Stomach (tissue), 9 donors: Measurements from ENCODE around the gene EME1. TPM values are rescaled to one million over a fixed set of nuclear protein-coding genes. Genes with fewer than 3 reads are reported as not detected.
"Not testable (repeated sequence)": the region's sequence is repeated elsewhere in the genome, so short reads cannot be mapped to it uniquely, and the experiment has no call there.

Source experiments
- DNase-seq, 2 donors: peaks; one replicate each; pipeline versions ENCODE4 v3.0.0 to v3.0.0-alpha.2; 2013 to 2019
- H3K27ac ChIP-seq, 5 donors: fragments of 200-600 bp in 4 of 5; sonication (generic) in 4 of 5; one replicate each; pipeline ENCODE4 v1.5.1; 2013 to 2019; ENCODE audit warnings: mild to moderate bottlenecking in 1 of 5, moderate library complexity in 1 of 5
- H3K27me3 ChIP-seq, 3 donors: fragments of 200-600 bp; sonication (generic); one replicate each; pipeline ENCODE4 v1.5.1; 2017 to 2019; ENCODE audit warnings: mixed run types in 1 of 3
- H3K36me3 ChIP-seq, 4 donors: fragments of 200-600 bp; sonication (generic); 1 replicate in 3 of 4; 2 replicates in 1 of 4; pipeline ENCODE4 v1.5.1; 2016 to 2019
- H3K4me1 ChIP-seq, 4 donors: fragments of 200-600 bp; sonication (generic); one replicate each; pipeline ENCODE4 v1.5.1; 2016 to 2019
- H3K4me3 ChIP-seq, 4 donors: fragments of 200-600 bp; sonication (generic) in 3 of 4; one replicate each; pipeline ENCODE4 v1.5.1; 2016 to 2019; ENCODE audit warnings: mild to moderate bottlenecking in 1 of 4
- H3K9me3 ChIP-seq, 4 donors: fragments of 200-600 bp; sonication (generic); one replicate each; pipeline ENCODE4 v1.5.1; 2016 to 2019
- EP300 ChIP-seq: sonication (generic); formaldehyde crosslinking; IDR thresholded peaks from one replicate; pipeline ENCODE4 v1.6.1; 2017; ENCODE audit warnings: antibody characterized with exemption
- POLR2A ChIP-seq, 4 donors: fragments of 450-650 bp; IDR thresholded peaks; one replicate each; pipeline ENCODE4 v1.6.1; 2016; ENCODE audit warnings: antibody characterized with exemption in 4 of 4, control low read depth in 2 of 4, mild to moderate bottlenecking in 1 of 4, moderate library complexity in 1 of 4
- POLR2AphosphoS5 ChIP-seq, 3 donors: sonication (generic); formaldehyde crosslinking; IDR thresholded peaks; one replicate each; pipeline ENCODE4 v1.6.1; 2016; ENCODE audit warnings: antibody characterized with exemption in 3 of 3
- WGBS, 5 donors: extraction: QIAGEN DNeasy Blood & Tissue Kit in 3 of 5; methylation state at CpG; one replicate each; pipeline versions ENCODE4 v1.1.5 to v1.1.7; 2013 to 2018; 5-methylcytosine and 5-hydroxymethylcytosine counted together
- intact Hi-C: fragments of 100-400 bp; cut with DNase I; formaldehyde crosslinking; loops from one replicate; pipeline ENCODE4 v1.15.1; 2023; ENCODE audit warnings: low total_unique reads
- polyA plus RNA-seq, 3 donors: library from polyadenylated mRNA; stranded (reverse); fragments of 200-250 nt; gene quantifications; one replicate each; pipeline ENCODE4 v1.2.3, GENCODE V29; 2013
- total RNA-seq, 5 donors: library from RNA; depleted of rRNA; stranded (reverse); fragments of >200 nt; gene quantifications; one replicate each; pipeline versions ENCODE4 v1.1.0 to v1.2.3, GENCODE V29; 2014 to 2016
- TF ChIP-seq, protein P1 (sequence below), 7 experiments: fragments of 450-650 bp in 4 of 7; fragments of 200-600 bp in 3 of 7; sonication (generic) in 3 of 7; IDR thresholded peaks; one replicate each; pipeline ENCODE4 v1.5.1; 2016 to 2019; ENCODE audit warnings: antibody characterized with exemption in 7 of 7, control low read depth in 2 of 7, mild to moderate bottlenecking in 1 of 7
- donor health status: healthy with polysubstance abuse.
- donor health status: Bipolar disorder and iron deficiency.
- donor health status: healthy.

Gene EME1
- total and polyA plus RNA-seq, 8 donors: 0.87 to 15.8 (median 2.6) TPM; not detected in 2

DNA sequence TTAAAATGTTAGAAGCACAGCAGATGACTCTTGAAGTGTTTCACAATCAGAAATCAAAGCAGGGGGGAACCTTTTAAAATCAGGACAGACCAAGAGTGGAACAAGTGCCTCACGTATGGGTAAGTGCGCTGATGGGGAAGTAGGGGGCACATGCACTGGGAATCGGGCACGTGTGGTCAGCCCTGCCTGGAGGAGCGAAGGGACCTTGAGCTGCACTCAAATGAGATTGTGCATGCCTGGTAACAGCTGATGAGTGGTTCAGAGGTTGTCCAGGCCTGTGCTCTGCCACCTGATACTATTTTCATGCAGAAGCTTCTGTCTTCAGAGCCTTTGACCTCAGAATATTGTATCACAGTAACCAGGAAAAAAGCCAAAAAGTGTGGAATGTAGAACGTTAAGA is 40.8 kb upstream of the EME1 start:
- no peak for DNase-seq
- intact Hi-C loops: no loop called here
- WGBS, 5 donors: 66 to 81% (median 70%) methylated on average over 6 of the region's 6 CpGs
- no peaks in the 10 kb centered on the region for H3K36me3 ChIP-seq
- no peak overlapping the region for H3K4me3 ChIP-seq
- H3K27me3 ChIP-seq: no peaks in the 10 kb centered on the region
- H3K4me1 ChIP-seq: peaks cover 0 to 16% (median 2%) of the 10 kb centered on the region in 4 donors
- no peaks in the 10 kb centered on the region for H3K9me3 ChIP-seq
- H3K27ac ChIP-seq: no peak overlapping the region
- TF ChIP-seq POLR2A (IDR thresholded peaks at IDR 0.05) (no peak), POLR2AphosphoS5 (IDR thresholded peaks at IDR 0.05) (no peak), EP300 (no peak)
- TF ChIP-seq, protein P1, sequence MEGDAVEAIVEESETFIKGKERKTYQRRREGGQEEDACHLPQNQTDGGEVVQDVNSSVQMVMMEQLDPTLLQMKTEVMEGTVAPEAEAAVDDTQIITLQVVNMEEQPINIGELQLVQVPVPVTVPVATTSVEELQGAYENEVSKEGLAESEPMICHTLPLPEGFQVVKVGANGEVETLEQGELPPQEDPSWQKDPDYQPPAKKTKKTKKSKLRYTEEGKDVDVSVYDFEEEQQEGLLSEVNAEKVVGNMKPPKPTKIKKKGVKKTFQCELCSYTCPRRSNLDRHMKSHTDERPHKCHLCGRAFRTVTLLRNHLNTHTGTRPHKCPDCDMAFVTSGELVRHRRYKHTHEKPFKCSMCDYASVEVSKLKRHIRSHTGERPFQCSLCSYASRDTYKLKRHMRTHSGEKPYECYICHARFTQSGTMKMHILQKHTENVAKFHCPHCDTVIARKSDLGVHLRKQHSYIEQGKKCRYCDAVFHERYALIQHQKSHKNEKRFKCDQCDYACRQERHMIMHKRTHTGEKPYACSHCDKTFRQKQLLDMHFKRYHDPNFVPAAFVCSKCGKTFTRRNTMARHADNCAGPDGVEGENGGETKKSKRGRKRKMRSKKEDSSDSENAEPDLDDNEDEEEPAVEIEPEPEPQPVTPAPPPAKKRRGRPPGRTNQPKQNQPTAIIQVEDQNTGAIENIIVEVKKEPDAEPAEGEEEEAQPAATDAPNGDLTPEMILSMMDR (IDR thresholded peaks at IDR 0.05): no peak

DNA sequence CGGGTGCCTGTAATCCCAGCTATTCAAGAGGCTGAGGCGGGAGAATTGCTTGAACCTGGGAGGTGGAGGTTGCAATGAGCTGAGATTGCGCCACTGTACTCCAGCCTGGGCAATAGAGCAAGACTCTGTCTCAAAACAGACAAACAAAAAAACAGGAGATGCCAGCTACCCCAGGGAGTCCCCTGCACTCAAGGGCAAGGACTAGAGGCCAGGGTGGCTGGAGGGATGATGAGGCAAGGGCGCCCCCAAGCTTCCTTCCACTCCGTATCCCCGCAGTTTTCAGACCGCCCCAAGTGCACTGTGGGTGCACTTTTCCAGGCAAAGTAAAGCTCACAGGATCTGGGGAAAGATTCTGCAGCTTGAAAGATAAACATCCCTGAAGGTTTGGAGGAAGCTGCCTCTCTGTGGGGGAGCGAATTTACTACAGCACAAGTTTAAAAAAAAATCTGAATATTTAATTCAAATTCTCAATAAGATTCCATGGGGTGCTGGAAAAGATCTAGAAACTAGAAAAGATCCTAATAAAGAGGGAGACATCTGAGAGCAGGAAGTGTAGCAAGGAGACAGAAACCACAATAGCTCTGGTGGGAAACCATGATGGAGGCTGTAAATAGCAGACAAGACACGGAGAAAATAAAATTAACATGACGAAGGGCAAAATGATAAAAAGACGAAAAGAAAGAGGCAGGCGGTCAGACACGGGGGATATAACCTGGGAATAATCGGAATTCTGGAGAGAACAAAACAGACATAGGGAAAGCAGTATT is 39.6 kb upstream of the EME1 start:
- intact Hi-C loops, H3K27me3 ChIP-seq, H3K36me3 ChIP-seq, H3K4me3 ChIP-seq, DNase-seq, H3K27ac ChIP-seq, H3K9me3 ChIP-seq: not testable (repeated sequence)
- 40 to 56% (median 45%) methylated on average over 14 of the region's 14 CpGs for WGBS, 5 donors
- H3K4me1 ChIP-seq: peaks cover 0 to 16% (median 8%) of the 10 kb centered on the region in 4 donors

DNA sequence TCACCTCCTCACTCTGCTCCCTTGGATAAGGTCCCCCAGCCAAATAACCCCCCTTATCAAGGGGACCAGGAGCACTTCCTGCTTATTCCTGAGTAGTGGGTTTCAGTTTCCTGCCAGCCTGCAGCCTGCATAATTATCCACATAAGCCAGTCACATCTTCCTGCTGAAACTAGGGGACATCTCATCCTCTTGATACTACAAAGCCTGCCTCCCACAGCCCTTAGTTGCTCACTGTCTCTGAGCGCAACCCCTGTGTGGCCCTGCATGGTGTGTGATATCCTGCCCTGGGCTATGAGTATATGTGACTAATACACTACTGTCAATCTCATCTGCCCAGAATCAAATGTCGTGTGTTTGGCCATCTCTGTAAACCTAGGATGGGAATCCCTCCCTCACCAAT is 35.1 kb upstream of the EME1 start:
- no peaks in the 10 kb centered on the region for H3K9me3 ChIP-seq
- no peaks in the 10 kb centered on the region for H3K27me3 ChIP-seq
- H3K4me1 ChIP-seq: peaks cover 0 to 22% (median 13%) of the 10 kb centered on the region in 4 donors
- intact Hi-C loops: no loop called here
- no peak for DNase-seq
- H3K27ac ChIP-seq: peak overlapping the region in 2 of 5 donors; percentile 23 to 35
- no peaks in the 10 kb centered on the region for H3K36me3 ChIP-seq
- H3K4me3 ChIP-seq: no peak overlapping the region
- TF ChIP-seq EP300 (no peak), POLR2AphosphoS5 (IDR thresholded peaks at IDR 0.05) (no peak), POLR2A (IDR thresholded peaks at IDR 0.05) (no peak)
- TF ChIP-seq, protein P1 (IDR thresholded peaks at IDR 0.05): no peak
- 72 to 99% (median 92%) methylated on average over 2 of the region's 2 CpGs for WGBS, 5 donors

DNA sequence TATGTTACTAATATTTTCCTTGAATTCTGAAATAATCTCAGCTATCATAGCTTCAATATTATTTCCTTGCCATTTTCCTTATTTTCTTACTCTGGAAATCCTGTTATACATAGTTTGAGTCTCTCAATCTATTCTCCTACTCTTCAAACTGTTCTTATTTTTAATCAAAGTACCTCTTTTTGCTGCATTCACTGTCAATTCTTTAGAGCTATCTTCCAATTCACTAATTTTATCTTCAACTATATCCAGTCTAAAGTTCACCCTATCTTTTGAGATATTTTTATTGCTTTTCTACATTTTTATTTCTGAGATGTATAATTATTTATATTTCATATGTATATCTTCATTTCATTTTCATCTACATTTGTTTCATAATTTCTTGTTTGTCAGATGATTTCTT is 34.4 kb upstream of the EME1 start:
- DNase-seq: no peak
- Histone ChIP-seq H3K27ac (peak overlapping the region in 4 of 5 donors; percentile 50 to 76 (median 58)), H3K27me3 (no peaks in the 10 kb centered on the region), H3K4me3 (no peak overlapping the region), H3K9me3 (no peaks in the 10 kb centered on the region), H3K4me1 (peaks cover 0 to 20% (median 11%) of the 10 kb centered on the region in 4 donors), H3K36me3 (no peaks in the 10 kb centered on the region)
- TF ChIP-seq EP300 (no peak), POLR2AphosphoS5 (IDR thresholded peaks at IDR 0.05) (no peak), POLR2A (IDR thresholded peaks at IDR 0.05) (no peak)
- TF ChIP-seq, protein P1 (IDR thresholded peaks at IDR 0.05): no peak
- intact Hi-C loops: no loop called here

DNA sequence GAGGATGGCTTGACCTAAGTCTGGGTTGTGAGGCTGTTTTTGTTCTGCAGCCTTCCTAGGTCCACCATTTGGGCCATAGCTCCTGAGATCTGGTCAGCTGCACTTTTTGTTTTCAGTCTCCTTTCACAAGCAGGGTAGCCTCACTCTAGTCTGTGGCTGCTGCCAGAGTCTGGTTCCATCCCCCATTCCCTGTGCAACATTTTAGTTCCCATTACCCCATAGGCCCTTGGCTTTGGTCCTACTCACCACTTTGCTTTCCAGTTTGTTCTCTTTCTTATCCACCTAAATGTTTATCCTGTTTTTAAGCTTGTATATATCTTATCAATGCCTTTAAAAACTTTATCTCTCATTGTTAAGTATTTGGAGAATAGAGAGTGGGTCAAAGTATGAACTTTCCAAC is 33.6 kb upstream of the EME1 start:
- H3K27ac ChIP-seq: peak overlapping the region; percentile 50 to 81 (median 66)
- intact Hi-C loops: no loop called here
- no peaks in the 10 kb centered on the region for H3K36me3 ChIP-seq
- H3K4me3 ChIP-seq: no peak overlapping the region
- H3K4me1 ChIP-seq: peaks cover 0 to 17% (median 12%) of the 10 kb centered on the region in 4 donors
- no peaks in the 10 kb centered on the region for H3K9me3 ChIP-seq
- no peaks in the 10 kb centered on the region for H3K27me3 ChIP-seq
- DNase-seq: peak in 1 of 2 donors; percentile 81
- TF ChIP-seq POLR2A (IDR thresholded peaks at IDR 0.05): no peak
- TF ChIP-seq POLR2AphosphoS5 (IDR thresholded peaks at IDR 0.05): peak in 2 of 3 donors; percentile 5 to 75
